ENCODE data around the gene CELA1.

DNA sequence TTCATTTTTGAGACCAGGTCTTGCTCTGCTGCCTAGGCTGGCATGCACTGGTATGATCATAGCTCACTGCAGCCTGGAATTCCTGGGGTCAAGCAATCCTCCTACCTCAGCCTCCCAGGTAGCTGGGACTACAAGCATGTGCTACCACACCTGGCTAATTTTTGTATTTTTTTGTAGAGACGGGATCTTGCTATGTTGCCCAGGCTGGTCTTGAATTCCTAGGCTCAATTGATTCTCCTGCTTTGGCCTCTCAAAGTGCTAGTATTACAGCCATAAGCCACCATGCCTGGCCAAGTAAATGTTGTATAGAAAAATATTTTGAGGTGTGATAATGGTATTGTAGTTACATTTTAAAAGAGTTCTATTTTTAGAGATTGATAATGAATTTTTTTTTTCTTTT lies 35.1 kb downstream of the CELA1 start:
- TF ChIP-seq, protein P1, sequence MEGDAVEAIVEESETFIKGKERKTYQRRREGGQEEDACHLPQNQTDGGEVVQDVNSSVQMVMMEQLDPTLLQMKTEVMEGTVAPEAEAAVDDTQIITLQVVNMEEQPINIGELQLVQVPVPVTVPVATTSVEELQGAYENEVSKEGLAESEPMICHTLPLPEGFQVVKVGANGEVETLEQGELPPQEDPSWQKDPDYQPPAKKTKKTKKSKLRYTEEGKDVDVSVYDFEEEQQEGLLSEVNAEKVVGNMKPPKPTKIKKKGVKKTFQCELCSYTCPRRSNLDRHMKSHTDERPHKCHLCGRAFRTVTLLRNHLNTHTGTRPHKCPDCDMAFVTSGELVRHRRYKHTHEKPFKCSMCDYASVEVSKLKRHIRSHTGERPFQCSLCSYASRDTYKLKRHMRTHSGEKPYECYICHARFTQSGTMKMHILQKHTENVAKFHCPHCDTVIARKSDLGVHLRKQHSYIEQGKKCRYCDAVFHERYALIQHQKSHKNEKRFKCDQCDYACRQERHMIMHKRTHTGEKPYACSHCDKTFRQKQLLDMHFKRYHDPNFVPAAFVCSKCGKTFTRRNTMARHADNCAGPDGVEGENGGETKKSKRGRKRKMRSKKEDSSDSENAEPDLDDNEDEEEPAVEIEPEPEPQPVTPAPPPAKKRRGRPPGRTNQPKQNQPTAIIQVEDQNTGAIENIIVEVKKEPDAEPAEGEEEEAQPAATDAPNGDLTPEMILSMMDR (IDR thresholded peaks at IDR 0.05): no peak
- no peak for TF ChIP-seq POLR2A (IDR thresholded peaks at IDR 0.05)
- TF ChIP-seq EP300 (IDR thresholded peaks at IDR 0.05; ENCODE audit: low read depth): no peak
- no peak for TF ChIP-seq POLR2AphosphoS5 (IDR thresholded peaks at IDR 0.05)

Measured in transverse colon (tissue), 4 donors.